Endometrium (tissue), 2 donors: Measurements from ENCODE around the gene CUTA.
"Not testable (repeated sequence)": the region's sequence is repeated elsewhere in the genome, so short reads cannot be mapped to it uniquely, and the experiment has no call there.

Source experiments
- FAIRE-seq: peaks from 2 replicates; lab custom pipeline; 2012; peaks lifted over from hg19 to GRCh38; lab: Jason Lieb, UNC
- donor health status: control.
- donor health status: control.

Gene CUTA

GRCh38 chr6:33399881-33400280 is 18.0 kb downstream of the CUTA start:
- not testable (repeated sequence) for FAIRE-seq

- not testable (repeated sequence) for FAIRE-seq
Observed at GRCh38 chr6:33398601-33399000, 19.3 kb downstream of the CUTA start.

- no peak for FAIRE-seq
Observed at GRCh38 chr6:33397541-33397940, 20.4 kb downstream of the CUTA start.

- no peak for FAIRE-seq
Observed at GRCh38 chr6:33392979-33393378, 24.9 kb downstream of the CUTA start.

GRCh38 chr6:33392595-33392948 is 25.3 kb downstream of the CUTA start:
- no peak for FAIRE-seq

GRCh38 chr6:33391922-33392594 is 25.8 kb downstream of the CUTA start:
- no peak for FAIRE-seq

GRCh38 chr6:33391278-33391921 is 26.5 kb downstream of the CUTA start, which contains the start of gene KIFC1:
TSS of gene KIFC1 (plus strand) at chr6:33391823. CDS start at chr6:33391986, 163 bp downstream.
- peak; percentile 99 for FAIRE-seq

- no peak for FAIRE-seq
Observed at GRCh38 chr6:33390767-33391277, 27.1 kb downstream of the CUTA start.

GRCh38 chr6:33390173-33390572 is 27.7 kb downstream of the CUTA start:
- no peak for FAIRE-seq

- no peak for FAIRE-seq
Observed at GRCh38 chr6:33384581-33385020, 33.3 kb downstream of the CUTA start.

- FAIRE-seq: no peak
Observed at GRCh38 chr6:33383427-33384185, 34.3 kb downstream of the CUTA start.

GRCh38 chr6:33380272-33380981 is 37.5 kb downstream of the CUTA start:
- FAIRE-seq: no peak

GRCh38 chr6:33379184-33379583 is 38.7 kb downstream of the CUTA start:
- not testable (repeated sequence) for FAIRE-seq

GRCh38 chr6:33377171-33377570 is 40.7 kb downstream of the CUTA start:
- FAIRE-seq: no peak

GRCh38 chr6:33375143-33375671 is 42.7 kb downstream of the CUTA start:
- FAIRE-seq: peak; percentile 8

- FAIRE-seq: no peak
Observed at GRCh38 chr6:33373960-33374910, 43.7 kb downstream of the CUTA start.

GRCh38 chr6:33372526-33373123 is 45.3 kb downstream of the CUTA start:
- no peak for FAIRE-seq

- not testable (repeated sequence) for FAIRE-seq
Observed at GRCh38 chr6:33371901-33372300, 46.0 kb downstream of the CUTA start.

GRCh38 chr6:33367715-33368025 is 50.2 kb downstream of the CUTA start:
- FAIRE-seq: not testable (repeated sequence)

GRCh38 chr6:33367009-33367714 is 50.7 kb downstream of the CUTA start:
- FAIRE-seq: no peak
